ENCODE data around the gene C1QTNF5. TPM values are rescaled to one million over a fixed set of nuclear protein-coding genes. Genes with fewer than 3 reads are reported as not detected.

C1QTNF5 gene
- total and polyA plus RNA-seq, 4 donors = 1.9 to 6.4 (median 3.3) TPM

GRCh38 chr11:119359365-119360214 lies 18.9 kb upstream of the C1QTNF5 start:
- Histone ChIP-seq H3K36me3 (ENCODE audit: control insufficient read depth in 4 of 4, insufficient read depth in 3 of 4, low read depth in 1 of 4, low read length in 3 of 4) (peaks cover 0 to 19% (median 11%) of the 10 kb centered on the region in 4 donors), H3K9ac (ENCODE audit: low read depth in 1 of 2, low read length in 2 of 2) (no peak overlapping the region), H3K4me1 (ENCODE audit: control insufficient read depth in 4 of 4, insufficient read depth in 4 of 4, low read length in 3 of 4) (peaks cover 16 to 54% (median 37%) of the 10 kb centered on the region in 4 donors), H3K27ac (ENCODE audit: low read depth in 1 of 2, low read length in 2 of 2) (no peak overlapping the region), H3K9me3 (ENCODE audit: control insufficient read depth in 4 of 4, low read length in 3 of 4) (no peaks in the 10 kb centered on the region), H3K27me3 (ENCODE audit: control insufficient read depth in 4 of 4, insufficient read depth in 4 of 4, low read length in 3 of 4) (no peaks in the 10 kb centered on the region), H3K4me3 (ENCODE audit: low read depth in 1 of 3, low read length in 3 of 3) (no peak overlapping the region)
- WGBS = 82% methylated on average over 10 of the region's 10 CpGs
- no peak for DNase-seq (ENCODE audit: low spot score)
- TF ChIP-seq GABPA (IDR thresholded peaks at IDR 0.05 in 1 of 2, conservative IDR thresholded peaks at IDR 0.05 in 1 of 2) = no peak
- TF ChIP-seq RXRA (IDR thresholded peaks at IDR 0.05) = peak in 1 of 2 donors; percentile 6
- TF ChIP-seq TAF1 (conservative IDR thresholded peaks at IDR 0.05) = no peak

- no peak overlapping the region for H3K27ac ChIP-seq (ENCODE audit: low read depth in 1 of 2, low read length in 2 of 2)
- WGBS = 51% methylated on average over 13 of the region's 13 CpGs
- no peak for DNase-seq (ENCODE audit: low spot score)
These were observed 16.4 kb upstream of the C1QTNF5 start for GRCh38 chr11:119357074-119357473.

GRCh38 chr11:119356349-119357031 lies 15.8 kb upstream of the C1QTNF5 start:
- no peaks in the 10 kb centered on the region for H3K9me3 ChIP-seq (ENCODE audit: control insufficient read depth in 4 of 4, low read length in 3 of 4)
- peak; percentile 77 for TF ChIP-seq RAD21 (IDR thresholded peaks at IDR 0.05)
- no peak for TF ChIP-seq FOXA2 (IDR thresholded peaks at IDR 0.05)
- peak; percentile 77 for TF ChIP-seq CTCF (IDR thresholded peaks at IDR 0.05; ENCODE audit: low read depth, low read length, missing input control)
- no peak for TF ChIP-seq TAF1 (conservative IDR thresholded peaks at IDR 0.05)
- H3K4me3 ChIP-seq (ENCODE audit: low read depth in 1 of 3, low read length in 3 of 3) = peak overlapping the region; percentile 33 to 45 (median 44)
- peak overlapping the region in 1 of 2 donors; percentile 36 for H3K9ac ChIP-seq (ENCODE audit: low read depth in 1 of 2, low read length in 2 of 2)
- peak; percentile 76 for DNase-seq (ENCODE audit: low spot score)
- WGBS = 12% methylated on average over 54 of the region's 54 CpGs
- peaks cover 7 to 40% (median 18%) of the 10 kb centered on the region in 4 donors for H3K4me1 ChIP-seq (ENCODE audit: control insufficient read depth in 4 of 4, insufficient read depth in 4 of 4, low read length in 3 of 4)
- H3K27me3 ChIP-seq (ENCODE audit: control insufficient read depth in 4 of 4, insufficient read depth in 4 of 4, low read length in 3 of 4) = no peaks in the 10 kb centered on the region
- H3K36me3 ChIP-seq (ENCODE audit: control insufficient read depth in 4 of 4, insufficient read depth in 3 of 4, low read depth in 1 of 4, low read length in 3 of 4) = peaks cover 0 to 19% (median 11%) of the 10 kb centered on the region in 4 donors
- no peak overlapping the region for H3K27ac ChIP-seq (ENCODE audit: low read depth in 1 of 2, low read length in 2 of 2)

More at GRCh38 chr11:119357074-119357473, 16.4 kb upstream of the C1QTNF5 start:
- H3K4me1 ChIP-seq (ENCODE audit: control insufficient read depth in 4 of 4, insufficient read depth in 4 of 4, low read length in 3 of 4) = peaks cover 8 to 46% (median 23%) of the 10 kb centered on the region in 4 donors
- peaks cover 0 to 19% (median 11%) of the 10 kb centered on the region in 4 donors for H3K36me3 ChIP-seq (ENCODE audit: control insufficient read depth in 4 of 4, insufficient read depth in 3 of 4, low read depth in 1 of 4, low read length in 3 of 4)
- peak overlapping the region in 1 of 3 donors; percentile 44 for H3K4me3 ChIP-seq (ENCODE audit: low read depth in 1 of 3, low read length in 3 of 3)
- TF ChIP-seq RAD21 (IDR thresholded peaks at IDR 0.05) (no peak), HNF4A (conservative IDR thresholded peaks at IDR 0.05) (no peak), SP1 (IDR thresholded peaks at IDR 0.05) (no peak), TAF1 (conservative IDR thresholded peaks at IDR 0.05) (no peak), YY1 (IDR thresholded peaks at IDR 0.05) (no peak)
- H3K9me3 ChIP-seq (ENCODE audit: control insufficient read depth in 4 of 4, low read length in 3 of 4) = no peaks in the 10 kb centered on the region
- H3K27me3 ChIP-seq (ENCODE audit: control insufficient read depth in 4 of 4, insufficient read depth in 4 of 4, low read length in 3 of 4) = no peaks in the 10 kb centered on the region
- no peak overlapping the region for H3K9ac ChIP-seq (ENCODE audit: low read depth in 1 of 2, low read length in 2 of 2)
